Lower leg skin (tissue), 3 donors: ENCODE measurements around the gene TREML4.

ENCODE experiments used
- CTCF ChIP-seq, 3 donors: fragments of 450-650 bp; IDR thresholded peaks; one replicate each; pipeline ENCODE4 v1.5.1; 2016; ENCODE audit warnings: antibody characterized with exemption in 3 of 3, mild to moderate bottlenecking in 3 of 3, moderate library complexity in 2 of 3
- POLR2A ChIP-seq, 2 donors: fragments of 450-650 bp; IDR thresholded peaks; one replicate each; pipeline ENCODE4 v1.6.1; 2016 to 2017; ENCODE audit warnings: antibody characterized with exemption in 2 of 2, mild to moderate bottlenecking in 1 of 2, moderate library complexity in 1 of 2

GRCh38 chr6:41272591-41273240 lies 44.6 kb downstream of the TREML4 start:
- TF ChIP-seq CTCF (IDR thresholded peaks at IDR 0.05) (no peak), POLR2A (IDR thresholded peaks at IDR 0.05) (no peak)
